SK-N-DZ (cell line): ENCODE data around the gene METTL18. TPM values are rescaled to one million over a fixed set of nuclear protein-coding genes. Genes with fewer than 3 reads are reported as not detected.
"Not testable (repeated sequence)": the region's sequence is repeated elsewhere in the genome, so short reads cannot be mapped to it uniquely, and the experiment has no call there.

Experiments used
- DNase-seq: peaks from one replicate; pipeline ENCODE4 v3.0.0-alpha.2; 2015; ENCODE audit warnings: low spot score
- polyA plus RNA-seq, 2 experiments: library from polyadenylated mRNA; depleted of rRNA; stranded (reverse); fragments of >200 nt; gene quantifications; 2 replicates each; pipeline ENCODE4 v1.2.3, GENCODE V29; 2014

Gene METTL18
- polyA plus RNA-seq (2014; cell fraction: cytosol; rRNA removed), result 12.4 and 14.6 TPM in 2 replicates
- 5.9 and 9.9 TPM in 2 replicates for polyA plus RNA-seq (2014; cell fraction: nucleus; rRNA removed)

- DNase-seq, result peak; percentile 93
These were observed at the start of gene METTL18 for GRCh38 chr1:169794530-169795416. Gene METTL18, minus strand, starts transcription at chr1:169794907. Its CDS starts 1,212 bp downstream, at chr1:169793695.

GRCh38 chr1:169838942-169839341, 44.2 kb upstream of the METTL18 start:
- no peak for DNase-seq

- no peak for DNase-seq
These were observed 41.5 kb upstream of the METTL18 start for GRCh38 chr1:169836198-169836597.

- no peak for DNase-seq
These were observed 40.9 kb upstream of the METTL18 start for GRCh38 chr1:169835647-169836046.

- no peak for DNase-seq
These were observed 40.2 kb upstream of the METTL18 start for GRCh38 chr1:169834869-169835268.

- DNase-seq, result no peak
These were observed 38.6 kb upstream of the METTL18 start for GRCh38 chr1:169833179-169833901.

GRCh38 chr1:169829671-169830070, 35.0 kb upstream of the METTL18 start:
- DNase-seq, result no peak

GRCh38 chr1:169824153-169824552, 29.4 kb upstream of the METTL18 start:
- no peak for DNase-seq

GRCh38 chr1:169821500-169821899, 26.8 kb upstream of the METTL18 start:
- no peak for DNase-seq

- no peak for DNase-seq
These were observed 21.9 kb upstream of the METTL18 start for GRCh38 chr1:169816617-169817016.

GRCh38 chr1:169814265-169814664, 19.6 kb upstream of the METTL18 start:
- DNase-seq, result no peak

GRCh38 chr1:169812131-169812530, 17.4 kb upstream of the METTL18 start:
- DNase-seq, result no peak

GRCh38 chr1:169811418-169812035, 16.8 kb upstream of the METTL18 start:
- not testable (repeated sequence) for DNase-seq

GRCh38 chr1:169809370-169810095, 14.8 kb upstream of the METTL18 start:
- peak; percentile 4 for DNase-seq

GRCh38 chr1:169804941-169805340, 10.2 kb upstream of the METTL18 start:
- DNase-seq, result no peak

GRCh38 chr1:169802888-169803287, 8.2 kb upstream of the METTL18 start:
- DNase-seq, result no peak

- no peak for DNase-seq
These were observed 2.6 kb upstream of the METTL18 start for GRCh38 chr1:169797281-169797680.

GRCh38 chr1:169796274-169796810, 1.6 kb upstream of the METTL18 start:
- no peak for DNase-seq

GRCh38 chr1:169795687-169796086, 980 bp upstream of the METTL18 start:
- no peak for DNase-seq

GRCh38 chr1:169793730-169794129, 977 bp downstream of the METTL18 start:
- no peak for DNase-seq

GRCh38 chr1:169788402-169788801, 6.3 kb downstream of the METTL18 start:
- DNase-seq, result no peak
